Kidney tubule cell (primary cell): ENCODE results near the gene PCDH9.
A peak's percentile ranks its signal among the peaks of the same experiment; 100 is the strongest.

Experiments used
- DNase-seq: peaks from one replicate; pipeline ENCODE4 v3.0.0-alpha.2; 2018; ENCODE audit warnings: low spot score

Gene PCDH9

GRCh38 chr13:66574606-66575005 is 655.5 kb downstream of the PCDH9 start:
- DNase-seq = peak; percentile 30

GRCh38 chr13:66567899-66568612 is 662.1 kb downstream of the PCDH9 start:
- DNase-seq = no peak

GRCh38 chr13:66565279-66565678 is 664.9 kb downstream of the PCDH9 start:
- no peak for DNase-seq

- no peak for DNase-seq
Measured at GRCh38 chr13:66563076-66563475, 667.1 kb downstream of the PCDH9 start.

GRCh38 chr13:66562054-66562453 is 668.1 kb downstream of the PCDH9 start:
- DNase-seq = no peak

GRCh38 chr13:66560991-66561390 is 669.1 kb downstream of the PCDH9 start:
- no peak for DNase-seq

- no peak for DNase-seq
Measured at GRCh38 chr13:66560189-66560588, 669.9 kb downstream of the PCDH9 start.

GRCh38 chr13:66559093-66559492 is 671.0 kb downstream of the PCDH9 start:
- DNase-seq = no peak

GRCh38 chr13:66558506-66558905 is 671.6 kb downstream of the PCDH9 start:
- no peak for DNase-seq

GRCh38 chr13:66557357-66557756 is 672.8 kb downstream of the PCDH9 start:
- no peak for DNase-seq

- no peak for DNase-seq
Measured at GRCh38 chr13:66556306-66556705, 673.8 kb downstream of the PCDH9 start.

GRCh38 chr13:66553391-66553790 is 676.7 kb downstream of the PCDH9 start:
- DNase-seq = no peak

- DNase-seq = no peak
Measured at GRCh38 chr13:66551128-66551527, 679.0 kb downstream of the PCDH9 start.

GRCh38 chr13:66547685-66548084 is 682.5 kb downstream of the PCDH9 start:
- no peak for DNase-seq

- DNase-seq = peak; percentile 44
Measured at GRCh38 chr13:66546534-66547379, 683.4 kb downstream of the PCDH9 start.

- no peak for DNase-seq
Measured at GRCh38 chr13:66543780-66544179, 686.4 kb downstream of the PCDH9 start.

- no peak for DNase-seq
Measured at GRCh38 chr13:66537417-66537816, 692.7 kb downstream of the PCDH9 start.

- no peak for DNase-seq
Measured at GRCh38 chr13:66536746-66537145, 693.4 kb downstream of the PCDH9 start.

GRCh38 chr13:66534561-66534960 is 695.6 kb downstream of the PCDH9 start:
- no peak for DNase-seq

GRCh38 chr13:66532845-66533244 is 697.3 kb downstream of the PCDH9 start:
- no peak for DNase-seq

- DNase-seq = peak; percentile 3
Measured at GRCh38 chr13:66532146-66532545, 698.0 kb downstream of the PCDH9 start.

- DNase-seq = no peak
Measured at GRCh38 chr13:66530686-66531085, 699.5 kb downstream of the PCDH9 start.

GRCh38 chr13:66530158-66530557 is 700.0 kb downstream of the PCDH9 start:
- DNase-seq = no peak
